Measurements from ENCODE around the gene TMEM129. TPM values are rescaled to one million over a fixed set of nuclear protein-coding genes. Genes with fewer than 3 reads are reported as not detected.

TMEM129 gene
- total RNA-seq, 1 donor from 2014 or later, result 88.7 TPM

GRCh38 chr4:1669270-1669669 lies 51.9 kb downstream of the TMEM129 start:
- DNase-seq (ENCODE audit: low read depth), result no peak

- DNase-seq (ENCODE audit: low read depth), result no peak
Measured at GRCh38 chr4:1668488-1668840, 52.7 kb downstream of the TMEM129 start.

GRCh38 chr4:1667273-1667672 lies 53.9 kb downstream of the TMEM129 start:
- no peak for DNase-seq (ENCODE audit: low read depth)

GRCh38 chr4:1666391-1666790 lies 54.7 kb downstream of the TMEM129 start:
- DNase-seq (ENCODE audit: low read depth), result no peak

Other genes starting within 250 kb of the TMEM129 start
- 2.9 and 7.6 TPM in 2 replicates for gene FAM53A, start 37.0 kb downstream of the TMEM129 start, total RNA-seq
- 51.9 and 106 TPM in 2 replicates for gene SLBP, start 9.0 kb downstream of the TMEM129 start, total RNA-seq
- gene TACC3, start 198 bp upstream of the TMEM129 start, total RNA-seq, result 5.4 and 7.6 TPM in 2 replicates
- 1.4 and 3.7 TPM in 2 replicates for gene FGFR3, start 72.0 kb upstream of the TMEM129 start, total RNA-seq
- 94.6 and 102 TPM in 2 replicates for gene LETM1, start 134.8 kb upstream of the TMEM129 start, total RNA-seq
- 62.0 and 67.7 TPM in 2 replicates for gene NSD2, start 150.1 kb upstream of the TMEM129 start, total RNA-seq

Data from renal cortical epithelial cell (primary cell).